NCI-H1048 (cell line): ENCODE results near the gene POLD3.

ENCODE experiments used
- DNase-seq: peaks from one replicate; lab custom pipeline; 2025; lab: John Stamatoyannopoulos, UW

The POLD3 gene

DNA sequence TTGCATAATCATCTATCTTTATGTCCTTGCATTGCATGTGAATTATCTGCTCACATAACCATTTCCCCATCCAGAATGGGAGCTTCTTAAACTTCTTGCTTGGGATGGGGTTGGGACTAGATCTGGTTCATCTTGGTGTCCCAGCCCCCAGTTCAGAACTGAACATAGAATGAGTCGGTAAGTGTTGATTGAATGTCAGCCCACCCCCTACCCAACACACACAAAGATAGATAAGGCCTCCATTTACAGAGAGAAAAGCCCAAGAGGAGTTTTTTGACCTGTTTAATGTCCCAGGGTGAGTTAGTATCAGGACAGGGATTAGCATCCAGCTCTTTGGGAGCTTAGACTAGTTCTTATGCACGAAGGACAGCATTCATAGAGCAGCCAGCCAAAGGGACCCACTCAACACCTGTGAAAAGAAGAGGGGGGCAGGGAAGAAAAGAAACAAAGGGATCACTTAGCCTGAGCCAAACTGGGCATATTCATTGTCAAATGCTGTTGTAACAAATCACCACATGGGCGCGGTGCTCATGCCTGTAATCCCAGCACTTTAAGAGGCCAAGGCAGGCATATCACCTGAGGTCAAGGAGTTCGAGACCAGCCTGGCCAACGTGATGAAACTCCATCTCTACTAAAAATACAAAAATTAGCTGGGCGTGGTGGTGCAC, 81.4 kb downstream of the POLD3 start:
- DNase-seq = no peak

DNA sequence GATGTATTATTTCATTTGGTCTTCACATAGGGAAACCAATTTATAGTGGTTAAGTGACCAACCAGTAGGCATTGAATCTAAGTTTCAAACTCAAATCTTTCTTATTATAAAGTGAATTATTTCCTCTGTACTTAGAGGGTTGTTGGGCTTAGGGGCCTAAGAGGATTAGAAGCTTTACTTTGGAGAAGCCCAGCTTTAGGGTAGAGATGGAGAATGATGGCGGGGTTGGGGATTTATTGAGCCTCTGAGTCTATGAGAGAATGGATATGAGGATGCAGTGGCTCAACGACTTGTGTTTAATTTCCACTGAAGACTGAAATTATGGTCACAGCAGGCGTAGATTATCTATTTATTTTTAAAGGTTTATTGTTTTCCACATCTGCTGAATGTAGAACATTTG, 83.4 kb downstream of the POLD3 start:
- no peak for DNase-seq

DNA sequence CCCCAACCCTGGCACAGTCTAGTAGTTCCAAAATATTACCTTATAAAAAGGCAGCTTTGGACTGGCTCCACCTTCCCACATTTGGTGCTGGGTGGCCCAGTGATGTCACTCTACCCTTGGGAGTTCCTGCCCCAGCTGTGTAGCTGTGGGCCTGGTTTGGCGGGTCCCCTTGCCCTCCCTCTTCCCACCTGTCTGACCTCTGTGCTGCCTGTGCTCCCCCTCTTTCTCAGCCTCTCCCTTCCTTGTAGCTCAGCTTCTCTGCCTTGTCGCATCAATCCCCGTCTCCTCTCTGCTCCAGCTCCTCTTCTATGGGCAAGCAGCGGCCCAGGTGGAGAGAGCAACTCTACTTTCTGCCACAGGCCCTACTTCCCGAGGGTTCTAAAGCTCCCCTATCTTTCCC, 84.2 kb downstream of the POLD3 start:
- DNase-seq = no peak

DNA sequence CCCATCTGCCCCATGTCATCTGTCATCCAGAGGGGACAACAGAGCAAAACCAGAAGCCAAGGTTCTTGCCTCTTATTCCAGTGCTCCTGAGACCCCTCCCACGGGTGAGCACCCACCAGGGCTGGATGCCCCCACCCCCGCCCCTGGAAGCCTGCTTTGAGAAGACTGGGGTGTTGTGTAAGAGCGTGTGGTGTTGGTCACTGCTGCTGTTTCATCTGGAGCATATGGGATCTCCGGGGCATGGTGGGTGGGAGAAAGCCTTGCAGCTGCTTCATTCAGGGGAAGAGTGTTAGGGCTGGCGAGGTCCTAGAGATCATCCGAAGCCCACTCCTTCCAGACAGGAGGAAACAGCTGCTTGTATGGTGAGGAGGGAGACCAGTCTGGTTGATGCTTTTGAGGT, 84.7 kb downstream of the POLD3 start:
- no peak for DNase-seq

DNA sequence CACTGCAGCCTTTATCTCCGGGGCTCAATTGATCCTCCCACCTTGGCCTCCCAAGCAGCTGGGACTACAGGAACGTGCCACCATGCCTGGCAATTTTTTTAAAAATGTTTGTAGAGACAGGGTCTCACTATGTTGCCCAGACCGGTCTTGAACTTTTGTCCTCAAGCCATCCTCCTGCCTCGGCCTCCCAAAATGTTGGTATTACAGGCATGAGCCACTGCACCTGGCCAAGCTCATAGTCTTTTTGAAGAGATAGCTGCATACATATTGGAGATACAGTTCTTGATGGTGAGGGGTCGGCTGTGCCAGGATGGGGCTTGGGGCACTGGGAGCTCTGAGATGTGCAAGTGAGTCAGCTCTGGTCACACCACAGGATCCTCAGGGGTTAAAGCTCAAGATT, 85.7 kb downstream of the POLD3 start:
- DNase-seq = no peak

DNA sequence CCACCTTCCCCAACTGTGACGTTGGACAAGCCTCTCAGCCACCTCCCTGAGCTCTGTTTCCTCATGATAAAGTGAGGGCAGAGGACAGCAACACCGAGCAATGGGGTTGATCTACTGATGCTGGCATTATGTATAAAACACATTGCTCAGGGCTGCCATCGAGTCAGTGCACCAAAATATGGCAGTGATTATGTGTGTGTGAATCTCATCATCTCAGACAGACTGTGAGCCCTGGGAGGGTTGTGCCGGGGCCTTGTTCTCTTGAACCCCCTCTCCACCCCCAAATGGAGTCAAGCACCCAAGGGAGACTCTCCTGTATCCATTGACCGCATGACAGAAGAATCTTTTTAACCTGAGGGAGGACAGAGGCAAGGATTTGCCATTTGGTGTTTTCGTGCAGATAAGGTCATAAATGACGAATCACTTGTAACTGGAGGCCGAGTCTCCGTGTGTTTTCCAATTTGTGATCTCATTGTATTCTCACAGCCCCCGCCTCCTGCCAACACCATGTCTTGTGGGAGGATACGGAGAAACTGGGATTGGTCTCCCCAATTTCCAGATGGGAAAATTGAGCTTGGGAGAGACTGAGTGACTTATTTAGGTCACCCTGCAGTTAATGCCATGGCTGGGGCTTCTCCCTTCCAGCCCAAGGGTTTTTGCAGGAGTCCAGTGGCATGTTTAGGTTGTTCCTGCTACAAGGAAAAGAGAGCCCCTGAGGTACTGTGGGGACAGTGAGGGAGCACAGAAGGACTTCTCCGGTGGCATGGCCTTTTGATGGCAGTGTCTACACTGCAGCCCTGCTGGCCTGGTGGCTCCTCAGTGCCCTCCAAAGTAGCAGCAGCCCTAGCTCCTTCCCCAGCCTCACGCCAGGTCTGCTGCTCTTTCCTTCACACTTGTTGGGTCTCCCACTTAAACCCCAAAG, 86.5 kb downstream of the POLD3 start:
- no peak for DNase-seq

DNA sequence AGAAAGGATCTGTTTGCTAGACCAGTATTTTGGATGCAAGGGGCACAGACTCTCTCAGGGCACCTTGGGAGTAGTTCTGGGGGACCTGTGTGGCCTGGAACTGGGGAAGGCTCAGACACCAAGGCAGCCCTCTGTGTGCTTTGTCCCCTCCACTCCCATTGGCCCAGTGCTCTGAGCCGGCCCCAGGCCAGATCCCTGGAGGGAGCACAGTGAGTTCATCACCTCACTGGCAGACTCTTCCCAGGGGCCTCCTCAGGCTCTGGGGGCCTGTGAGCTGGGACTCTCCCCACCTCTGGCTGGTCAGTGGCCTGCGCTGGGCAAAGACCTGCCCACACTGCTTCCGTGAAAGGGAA, 87.1 kb downstream of the POLD3 start:
- DNase-seq = no peak

DNA sequence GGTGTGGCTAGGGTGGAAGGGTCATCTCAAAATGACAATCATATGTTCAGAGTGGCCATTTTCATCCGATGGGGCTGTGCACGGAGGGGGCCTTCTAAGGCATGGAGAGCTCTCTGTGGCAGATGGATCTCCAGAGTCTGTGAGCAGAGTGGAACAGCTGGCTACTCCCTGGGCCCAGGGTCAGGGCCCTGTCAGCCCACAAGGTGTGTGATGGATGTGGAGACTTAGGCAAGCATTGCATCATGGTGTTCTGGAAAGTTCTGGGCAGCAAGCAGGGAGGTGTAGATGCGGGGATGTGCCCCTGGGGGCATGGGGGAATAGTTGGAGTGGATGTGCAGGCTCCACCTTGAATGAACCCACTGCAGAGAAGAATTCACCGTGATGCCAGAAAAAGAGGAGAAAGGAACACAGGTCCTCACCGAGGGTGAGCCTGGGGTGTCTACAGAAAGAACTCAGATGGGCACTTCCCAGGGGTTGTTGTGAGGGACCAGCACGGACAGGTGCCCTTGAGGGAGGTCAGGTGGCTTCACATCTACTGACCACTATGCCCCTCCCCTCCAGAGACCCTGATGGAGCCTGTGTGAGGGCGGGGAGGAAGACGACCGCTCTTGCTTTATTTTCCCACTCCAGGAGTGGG, 87.8 kb downstream of the POLD3 start:
- no peak for DNase-seq

DNA sequence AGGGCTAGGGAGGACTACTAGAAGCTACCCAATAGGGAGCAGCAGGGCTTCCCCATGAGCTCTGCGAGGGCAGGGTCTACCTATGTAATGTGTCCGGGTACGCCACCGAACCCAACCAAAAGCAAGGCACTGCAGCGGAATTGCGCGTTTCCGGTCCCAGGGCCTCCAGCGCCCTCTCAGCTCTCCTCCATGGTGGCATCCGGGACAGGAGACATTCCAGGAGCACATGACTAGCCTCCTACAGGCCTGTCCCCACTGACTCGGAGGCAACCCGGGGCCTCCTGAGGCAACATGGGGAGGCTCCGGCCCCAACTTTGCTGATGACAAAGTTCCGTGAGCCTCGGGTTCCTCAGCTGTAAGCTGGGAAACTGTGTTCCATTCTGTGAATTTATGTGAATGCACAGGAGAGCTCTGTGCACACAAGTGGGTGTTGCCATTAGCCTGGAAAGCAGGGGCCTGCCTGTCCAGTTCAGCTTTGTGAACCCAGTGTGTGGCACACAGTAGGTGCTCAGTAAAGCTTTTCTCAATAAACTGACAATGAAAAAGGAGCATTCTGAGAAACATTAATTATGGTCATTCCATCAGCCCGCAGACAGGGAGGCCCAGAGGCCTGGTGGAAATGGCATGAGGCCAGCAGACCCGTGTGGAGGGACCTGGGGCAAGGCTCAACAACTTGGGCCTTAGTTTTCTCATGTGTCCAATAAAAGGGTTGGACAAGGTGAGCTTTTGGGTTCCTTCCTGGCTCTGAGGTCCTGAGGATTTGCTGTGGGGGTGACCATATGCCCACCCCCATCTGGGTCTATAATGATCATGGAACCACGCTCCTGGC, 88.5 kb downstream of the POLD3 start:
- no peak for DNase-seq

DNA sequence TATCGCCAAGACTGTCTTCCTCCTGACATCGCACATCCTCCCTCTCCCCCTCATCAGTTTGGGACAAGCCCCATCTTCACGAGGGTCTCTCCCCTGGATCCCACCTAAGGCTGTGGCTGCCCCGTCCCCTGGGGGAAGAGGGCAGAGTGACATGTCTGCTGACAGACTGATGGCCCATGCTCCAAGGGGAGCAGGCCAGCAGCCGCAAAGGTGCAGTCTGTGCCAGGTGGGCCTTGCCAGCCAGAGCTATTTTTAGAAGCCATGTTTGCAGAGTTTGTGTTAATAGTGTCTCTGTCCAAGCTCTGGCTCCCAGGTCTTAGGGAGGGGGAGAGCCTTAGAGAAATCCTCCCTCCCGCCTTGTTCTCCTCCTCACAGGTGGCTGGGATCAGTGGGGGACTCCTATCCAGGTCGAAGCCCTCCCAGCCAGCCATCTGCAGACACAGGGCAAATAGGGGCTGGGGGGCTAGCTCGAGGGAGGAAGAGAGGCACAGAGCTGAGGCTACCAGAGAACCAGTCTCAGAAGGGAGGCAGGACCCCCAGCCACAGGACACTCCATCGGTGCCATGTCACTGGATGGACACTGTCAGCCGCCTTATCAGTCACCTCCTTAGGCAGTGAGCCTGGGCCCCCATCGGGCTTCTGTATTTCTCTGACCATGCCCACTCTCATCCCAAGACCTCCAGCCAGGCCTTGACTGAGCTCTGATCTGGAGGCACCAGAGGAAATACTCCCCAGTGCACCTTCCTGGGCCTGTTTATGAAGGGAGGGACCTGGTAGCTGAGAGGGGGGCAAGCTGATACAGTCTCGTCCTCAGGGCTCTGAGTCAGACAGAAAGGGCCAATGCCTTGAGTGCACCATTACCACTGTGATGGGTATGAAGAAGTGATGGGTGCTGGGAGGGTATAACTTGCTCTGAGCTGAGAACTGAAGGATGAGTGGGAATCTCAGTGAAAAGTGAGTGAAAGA, 89.6 kb downstream of the POLD3 start:
- DNase-seq = no peak

DNA sequence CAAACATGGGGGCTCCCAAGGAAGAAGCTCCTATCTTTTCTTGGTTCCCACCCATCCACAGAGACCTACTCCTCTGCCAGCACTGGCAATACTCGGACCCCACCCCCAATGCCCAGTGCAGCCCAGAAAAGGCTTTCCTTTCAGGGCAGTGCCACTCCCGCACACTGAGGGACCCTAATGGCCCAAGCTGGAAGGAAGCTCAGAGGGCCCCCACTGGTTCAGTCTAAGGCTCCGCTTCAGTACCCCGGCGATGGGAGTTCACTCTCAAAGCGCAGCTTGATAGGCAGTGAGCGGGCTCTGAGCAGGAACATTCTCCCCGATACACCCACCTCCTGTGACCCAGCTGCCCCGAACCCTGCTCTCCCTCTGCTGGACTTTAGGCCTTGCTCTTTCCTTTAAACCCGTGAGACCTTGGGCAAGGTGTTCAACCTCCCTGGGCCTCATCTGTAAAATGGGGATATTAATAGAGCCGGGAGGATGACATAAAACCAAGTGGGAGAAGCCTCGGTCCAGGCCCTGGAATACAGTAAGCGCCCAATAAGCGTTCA, 90.4 kb downstream of the POLD3 start:
- DNase-seq = no peak

DNA sequence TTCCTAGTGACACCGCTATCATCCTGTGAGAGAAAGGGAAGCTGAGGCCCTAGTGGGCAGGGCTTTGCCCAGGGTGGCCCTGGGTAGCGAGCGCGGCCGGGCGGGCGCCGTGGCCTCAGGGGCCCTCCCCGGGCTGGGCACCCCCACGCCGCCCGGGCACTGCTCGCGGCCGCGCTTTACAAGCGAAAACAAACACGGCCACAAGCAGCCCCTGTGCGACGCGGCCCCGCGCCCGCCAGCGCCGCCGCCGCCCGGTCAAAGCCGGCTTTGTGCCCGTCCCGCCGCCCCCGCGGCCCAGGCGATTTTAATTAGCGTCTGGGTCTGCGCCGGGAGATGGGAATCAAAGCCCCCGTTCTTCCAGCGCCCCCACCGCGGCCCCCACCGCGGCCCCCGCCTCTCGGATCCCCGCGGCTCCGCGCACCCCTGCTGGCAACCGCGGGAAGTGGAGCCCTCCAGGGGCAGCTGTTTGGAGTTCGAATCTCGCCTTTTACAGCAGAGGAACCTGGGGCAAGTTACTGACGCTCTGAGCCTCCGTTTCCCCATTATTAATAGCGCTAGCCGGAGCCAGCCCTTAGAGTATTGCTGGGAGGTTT, 91.0 kb downstream of the POLD3 start:
- no peak for DNase-seq

DNA sequence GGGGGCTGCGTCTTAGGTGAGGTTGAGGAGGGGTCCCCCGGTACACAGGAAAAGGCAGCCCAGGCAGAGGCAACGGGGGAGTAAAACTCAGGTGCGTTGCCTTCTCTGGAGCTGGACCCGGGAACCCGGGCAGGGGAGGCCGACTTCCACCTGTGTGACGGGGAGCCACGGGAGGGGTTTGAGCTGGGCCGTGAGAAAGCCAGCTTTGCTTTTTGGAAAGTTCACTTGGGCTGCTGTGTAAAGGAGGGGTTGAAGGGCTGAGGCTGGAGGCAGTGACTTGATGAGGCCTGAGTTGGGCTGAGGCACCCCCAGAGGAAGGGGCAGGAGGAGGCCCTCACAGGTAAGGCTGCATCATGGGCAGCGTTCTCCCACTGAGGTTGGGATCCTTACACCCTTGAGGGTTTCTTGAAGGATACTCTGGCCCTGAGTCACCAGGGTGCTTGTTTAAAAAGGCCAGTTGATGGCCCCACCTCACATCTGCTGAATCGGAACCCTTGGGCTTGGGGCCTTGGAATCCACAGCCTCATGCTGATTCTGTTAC, 91.6 kb downstream of the POLD3 start:
- no peak for DNase-seq

DNA sequence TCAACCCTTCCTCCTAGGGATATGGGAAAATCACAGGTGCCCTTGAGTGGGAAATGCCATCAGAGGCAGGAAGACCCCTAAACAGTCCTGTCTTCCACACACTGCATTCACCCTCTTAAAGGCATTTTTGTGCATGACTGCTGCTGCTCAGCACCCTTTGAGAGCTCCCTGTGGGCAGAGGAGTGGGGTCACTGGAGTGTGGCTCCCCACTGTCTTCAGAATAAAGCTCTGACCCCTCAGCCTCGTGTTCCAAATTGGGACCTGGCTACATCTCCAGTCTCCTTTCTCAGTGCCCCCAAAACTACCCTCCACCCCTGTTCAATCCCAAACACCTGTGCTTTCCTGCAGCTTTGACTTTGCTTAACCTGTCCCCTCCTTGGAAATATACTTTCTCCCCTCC, 92.3 kb downstream of the POLD3 start:
- DNase-seq = no peak

DNA sequence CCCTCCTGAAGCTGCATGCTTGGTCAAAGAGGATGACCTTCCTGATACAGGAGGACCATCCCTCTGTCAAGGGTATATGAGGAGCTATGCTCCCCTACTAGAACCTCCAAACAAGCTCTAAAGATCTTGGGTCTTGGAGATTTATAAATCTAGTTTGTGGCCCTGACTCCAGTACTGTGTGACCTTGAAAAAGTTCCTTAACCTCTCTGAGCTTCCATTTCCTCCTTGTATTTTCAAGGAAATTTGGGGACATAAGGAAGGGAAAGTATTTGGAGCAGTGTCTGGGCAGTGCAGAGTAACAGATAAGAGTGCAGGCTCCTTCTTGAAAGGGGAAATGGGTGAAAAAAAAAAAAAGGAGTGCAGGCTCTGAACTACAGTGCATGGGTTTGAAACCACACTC, 93.0 kb downstream of the POLD3 start:
- no peak for DNase-seq

DNA sequence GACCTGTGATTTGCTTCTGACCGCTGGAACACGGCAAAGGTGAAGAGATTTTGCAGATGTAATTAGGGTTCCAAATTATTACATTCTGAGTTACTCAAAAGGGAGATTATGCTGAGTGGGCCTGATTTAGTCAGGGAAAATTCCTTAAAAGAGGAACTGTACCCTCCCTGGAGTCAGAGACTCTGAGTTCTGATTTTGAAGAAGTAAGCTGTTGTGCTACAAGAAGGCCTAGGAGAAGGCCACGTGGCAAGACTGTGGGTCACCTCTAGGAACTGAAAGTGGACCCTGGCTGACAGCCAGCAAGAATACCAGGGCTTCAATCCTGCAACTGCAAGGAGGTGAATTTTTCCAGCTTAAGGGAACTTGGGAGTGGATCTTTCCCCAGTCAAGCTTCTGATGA, 93.5 kb downstream of the POLD3 start:
- no peak for DNase-seq

DNA sequence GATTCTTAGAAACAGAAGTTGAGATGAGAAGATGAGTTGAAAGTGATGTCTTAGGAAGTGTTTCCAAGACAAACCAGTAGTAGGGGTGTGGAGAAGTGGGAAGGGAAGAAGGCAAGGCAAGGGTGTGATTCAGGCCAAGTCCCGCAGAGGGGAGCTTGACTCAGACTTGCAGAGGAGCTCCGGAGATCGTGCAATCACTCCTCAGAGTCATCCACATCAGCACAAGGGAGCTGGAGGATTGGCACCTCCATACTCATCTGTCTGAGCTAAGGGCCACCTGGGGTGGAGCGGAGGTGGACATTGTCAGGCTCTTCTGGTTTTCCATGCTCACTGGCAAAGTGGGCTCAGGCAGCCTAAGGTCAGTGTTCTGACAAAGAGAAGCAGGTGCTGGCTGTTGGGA, 94.4 kb downstream of the POLD3 start:
- no peak for DNase-seq

DNA sequence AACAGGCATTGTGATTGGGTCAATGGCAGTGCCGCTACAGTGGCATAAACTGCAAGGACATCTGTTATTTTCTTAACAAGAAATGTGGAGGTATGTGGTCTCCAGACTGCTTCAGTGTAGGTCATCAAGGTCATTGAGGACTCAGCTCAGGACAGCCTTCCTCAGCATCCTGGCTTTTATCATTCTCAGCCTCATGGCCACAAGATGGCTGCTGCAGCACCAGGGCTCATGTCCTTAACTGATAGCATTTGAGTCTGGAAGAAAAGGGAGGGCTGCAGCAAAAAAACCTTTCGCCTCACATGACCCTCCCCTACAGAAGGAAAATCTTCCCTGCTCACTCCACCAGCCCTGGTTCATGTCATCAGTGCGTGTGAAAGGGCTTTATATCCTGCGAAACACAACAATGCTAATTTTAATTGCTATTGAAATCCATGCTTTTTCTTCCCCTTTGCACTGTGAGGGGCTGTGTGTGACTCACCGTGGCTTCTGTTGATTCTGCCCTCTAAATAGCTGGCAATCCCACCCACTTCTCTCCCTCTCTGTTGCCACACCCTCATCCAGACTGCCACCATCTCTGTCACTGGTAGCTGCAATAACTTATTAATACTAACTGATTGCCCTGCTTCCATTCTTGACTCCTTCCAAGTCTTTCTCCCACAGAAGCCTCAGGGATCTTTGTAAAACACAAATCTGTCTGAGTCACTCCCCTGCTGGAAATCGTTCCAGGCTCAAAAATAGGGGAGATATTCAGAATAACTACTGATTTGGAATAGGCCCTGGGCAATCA, 95.0 kb downstream of the POLD3 start:
- no peak for DNase-seq

DNA sequence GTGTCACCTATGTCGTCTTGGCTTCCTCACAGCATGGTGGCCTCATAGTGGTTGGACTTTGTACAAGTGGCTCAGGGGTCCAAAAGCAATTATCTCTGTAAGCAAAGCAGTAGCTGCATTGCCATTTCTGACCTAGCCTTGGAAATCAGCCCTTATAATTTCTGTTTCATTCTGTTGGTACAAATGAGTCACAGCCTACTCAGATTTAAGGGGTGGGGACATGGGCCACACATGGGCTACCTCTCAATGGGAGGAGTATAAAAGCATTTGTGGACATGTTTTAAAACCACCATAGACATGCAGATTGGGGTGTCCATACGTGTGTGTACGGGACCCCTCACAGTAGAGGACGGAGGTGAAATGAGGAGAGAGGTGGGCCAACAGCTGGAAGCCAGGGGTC, 97.3 kb downstream of the POLD3 start:
- no peak for DNase-seq
